Thyroid gland (tissue), 4 donors: Measurements from ENCODE around the gene BRD4.

ENCODE experiments used
- CTCF ChIP-seq, 6 experiments: fragments of 200-600 bp in 3 of 6; fragments of 450-650 bp in 3 of 6; sonication (generic) in 3 of 6; IDR thresholded peaks; one replicate each; pipeline ENCODE4 v1.5.1; 2016 to 2019; ENCODE audit warnings: antibody characterized with exemption in 6 of 6, mild to moderate bottlenecking in 2 of 6, inconsistent platforms in 1 of 6, moderate library complexity in 1 of 6
- POLR2A ChIP-seq, 2 donors: fragments of 450-650 bp; IDR thresholded peaks; one replicate each; pipeline ENCODE4 v1.6.1; 2017; ENCODE audit warnings: antibody characterized with exemption in 2 of 2, mild to moderate bottlenecking in 2 of 2, moderate library complexity in 1 of 2

- no peak for TF ChIP-seq CTCF (IDR thresholded peaks at IDR 0.05)
- no peak for TF ChIP-seq POLR2A (IDR thresholded peaks at IDR 0.05)
Measured at GRCh38 chr19:15262011-15262410, 70.3 kb downstream of the BRD4 start.
